IPS-NIHi7 (cell line): ENCODE data around the gene SPDYE3.
"Not testable (repeated sequence)": the region's sequence is repeated elsewhere in the genome, so short reads cannot be mapped to it uniquely, and the experiment has no call there.

Source experiments
- DNase-seq: peaks from one replicate; pipeline ENCODE4 v3.0.0; 2012; ENCODE audit warnings: mixed read lengths; ENCODE audit errors: extremely low spot score

SPDYE3 gene

GRCh38 chr7:100288258-100288657 lies 19.2 kb upstream of the SPDYE3 start:
- not testable (repeated sequence) for DNase-seq

GRCh38 chr7:100292162-100292561 lies 15.3 kb upstream of the SPDYE3 start:
- not testable (repeated sequence) for DNase-seq

GRCh38 chr7:100295269-100295668 lies 12.2 kb upstream of the SPDYE3 start:
- DNase-seq: not testable (repeated sequence)

GRCh38 chr7:100297852-100298631 lies 9.5 kb upstream of the SPDYE3 start:
- DNase-seq: not testable (repeated sequence)

GRCh38 chr7:100298632-100298895 lies 8.9 kb upstream of the SPDYE3 start:
- not testable (repeated sequence) for DNase-seq

- DNase-seq: not testable (repeated sequence)
Observed at GRCh38 chr7:100304526-100304925, 3.0 kb upstream of the SPDYE3 start.

- not testable (repeated sequence) for DNase-seq
Observed at GRCh38 chr7:100318329-100318728, 10.8 kb downstream of the SPDYE3 start.

GRCh38 chr7:100321648-100322047 lies 14.1 kb downstream of the SPDYE3 start:
- DNase-seq: not testable (repeated sequence)

GRCh38 chr7:100324194-100324593 lies 16.7 kb downstream of the SPDYE3 start:
- DNase-seq: not testable (repeated sequence)

- not testable (repeated sequence) for DNase-seq
Observed at GRCh38 chr7:100325671-100326070, 18.2 kb downstream of the SPDYE3 start.

- DNase-seq: not testable (repeated sequence)
Observed at GRCh38 chr7:100326914-100327313, 19.4 kb downstream of the SPDYE3 start.

GRCh38 chr7:100335566-100336466 lies 28.3 kb downstream of the SPDYE3 start:
- DNase-seq: peak; percentile 77

- not testable (repeated sequence) for DNase-seq
Observed at GRCh38 chr7:100338083-100338696, 30.7 kb downstream of the SPDYE3 start.

GRCh38 chr7:100341286-100341685 lies 33.8 kb downstream of the SPDYE3 start:
- not testable (repeated sequence) for DNase-seq

- no peak for DNase-seq
Observed at GRCh38 chr7:100342765-100343164, 35.3 kb downstream of the SPDYE3 start.

GRCh38 chr7:100344124-100344559 lies 36.6 kb downstream of the SPDYE3 start:
- not testable (repeated sequence) for DNase-seq

- not testable (repeated sequence) for DNase-seq
Observed at GRCh38 chr7:100344560-100345287, 37.2 kb downstream of the SPDYE3 start.

GRCh38 chr7:100345288-100345672 lies 37.8 kb downstream of the SPDYE3 start:
- not testable (repeated sequence) for DNase-seq

GRCh38 chr7:100346921-100347320 lies 39.4 kb downstream of the SPDYE3 start:
- no peak for DNase-seq

- DNase-seq: no peak
Observed at GRCh38 chr7:100348805-100349204, 41.3 kb downstream of the SPDYE3 start.

- DNase-seq: no peak
Observed at GRCh38 chr7:100349757-100350156, 42.3 kb downstream of the SPDYE3 start.

GRCh38 chr7:100351657-100352058 lies 44.2 kb downstream of the SPDYE3 start:
- DNase-seq: no peak
